Measurements from ENCODE around the gene CTDSPL. TPM values are rescaled to one million over a fixed set of nuclear protein-coding genes. Genes with fewer than 3 reads are reported as not detected.
A peak's percentile ranks its signal among the peaks of the same experiment; 100 is the strongest.

CTDSPL gene
- total RNA-seq, 4 donors from 2014 or later, result 39.8 to 105 (median 56.2) TPM

- H3K27me3 ChIP-seq, result no peaks in the 10 kb centered on the region
- WGBS, 2 donors (ENCODE audit: low coverage in 1 of 2), result 74 to 100% methylated on average over 2 of the region's 2 CpGs
- peaks cover 8 to 30% (median 9%) of the 10 kb centered on the region in 4 donors for H3K4me1 ChIP-seq
- no peak overlapping the region for H3K27ac ChIP-seq
- H3K9me3 ChIP-seq, result no peaks in the 10 kb centered on the region
- no peak for TF ChIP-seq CTCF (IDR thresholded peaks at IDR 0.05)
- TF ChIP-seq POLR2A (IDR thresholded peaks at IDR 0.05), result no peak
- no peak for TF ChIP-seq EP300 (IDR thresholded peaks at IDR 0.05; ENCODE audit: low read depth)
- no peak for TF ChIP-seq POLR2AphosphoS5 (IDR thresholded peaks at IDR 0.05)
- in situ Hi-C loops (cut with MboI; ENCODE audit: low pct_ligation_motif_present in 1 of 4, low pct_unique_long_range_greater_than_20kb in 1 of 4, low sequenced_read_pairs in 3 of 4) (no loop called here), intact Hi-C loops (cut with DNase I; ENCODE audit: low total_unique reads) (no loop called here)
- H3K36me3 ChIP-seq, result no peaks in the 10 kb centered on the region
- no peak overlapping the region for H3K4me3 ChIP-seq
- no peak for DNase-seq
These were observed 45.4 kb upstream of the CTDSPL start for GRCh38 chr3:37816271-37816670.

- no peak for DNase-seq
- Histone ChIP-seq H3K4me3 (no peak overlapping the region), H3K36me3 (no peaks in the 10 kb centered on the region), H3K27me3 (no peaks in the 10 kb centered on the region), H3K9me3 (no peaks in the 10 kb centered on the region), H3K27ac (peak overlapping the region; percentile 19 to 70 (median 30)), H3K4me1 (peaks cover 0 to 12% (median 0%) of the 10 kb centered on the region in 4 donors)
- TF ChIP-seq CTCF (IDR thresholded peaks at IDR 0.05), result no peak
- TF ChIP-seq POLR2AphosphoS5 (IDR thresholded peaks at IDR 0.05), result peak; percentile 84 to 96 (median 88)
- TF ChIP-seq EP300 (IDR thresholded peaks at IDR 0.05; ENCODE audit: low read depth), result peak; percentile 51
- in situ Hi-C loops (cut with MboI; ENCODE audit: low pct_ligation_motif_present in 1 of 4, low pct_unique_long_range_greater_than_20kb in 1 of 4, low sequenced_read_pairs in 3 of 4) (no loop called here), intact Hi-C loops (cut with DNase I; ENCODE audit: low total_unique reads) (no loop called here)
- 54 to 75% methylated on average over 3 of the region's 3 CpGs for WGBS, 2 donors (ENCODE audit: low coverage in 1 of 2)
These were observed 42.1 kb upstream of the CTDSPL start for GRCh38 chr3:37819591-37819990.

- 71% methylated on average over 3 of the region's 3 CpGs; no CpG with 5 or more reads in 1 of the 2 donors for WGBS, 2 donors (ENCODE audit: low coverage in 1 of 2)
- Histone ChIP-seq H3K27ac (peak overlapping the region in 3 of 4 donors; percentile 29 to 70 (median 30)), H3K27me3 (no peaks in the 10 kb centered on the region), H3K4me3 (no peak overlapping the region), H3K4me1 (peaks cover 0 to 12% (median 0%) of the 10 kb centered on the region in 4 donors), H3K36me3 (no peaks in the 10 kb centered on the region), H3K9me3 (no peaks in the 10 kb centered on the region)
- in situ Hi-C loops (cut with MboI; ENCODE audit: low pct_ligation_motif_present in 1 of 4, low pct_unique_long_range_greater_than_20kb in 1 of 4, low sequenced_read_pairs in 3 of 4), result no loop called here
- intact Hi-C loops (cut with DNase I; ENCODE audit: low total_unique reads), result no loop called here
- TF ChIP-seq CTCF (IDR thresholded peaks at IDR 0.05), result no peak
- no peak for TF ChIP-seq EP300 (IDR thresholded peaks at IDR 0.05; ENCODE audit: low read depth)
- no peak for TF ChIP-seq POLR2AphosphoS5 (IDR thresholded peaks at IDR 0.05)
- no peak for TF ChIP-seq POLR2A (IDR thresholded peaks at IDR 0.05)
- DNase-seq, result no peak
These were observed 41.4 kb upstream of the CTDSPL start for GRCh38 chr3:37820286-37820685.

- TF ChIP-seq CTCF (IDR thresholded peaks at IDR 0.05) (no peak), POLR2A (IDR thresholded peaks at IDR 0.05) (no peak), EP300 (IDR thresholded peaks at IDR 0.05; ENCODE audit: low read depth) (no peak), POLR2AphosphoS5 (IDR thresholded peaks at IDR 0.05) (no peak)
- peaks cover 0 to 12% (median 0%) of the 10 kb centered on the region in 4 donors for H3K4me1 ChIP-seq
- no peak for DNase-seq
- intact Hi-C loops (cut with DNase I; ENCODE audit: low total_unique reads), result no loop called here
- in situ Hi-C loops (cut with MboI; ENCODE audit: low pct_ligation_motif_present in 1 of 4, low pct_unique_long_range_greater_than_20kb in 1 of 4, low sequenced_read_pairs in 3 of 4), result no loop called here
- 64 to 79% methylated on average over 4 of the region's 4 CpGs for WGBS, 2 donors (ENCODE audit: low coverage in 1 of 2)
- H3K36me3 ChIP-seq, result no peaks in the 10 kb centered on the region
- no peaks in the 10 kb centered on the region for H3K9me3 ChIP-seq
- H3K27ac ChIP-seq, result no peak overlapping the region
- no peaks in the 10 kb centered on the region for H3K27me3 ChIP-seq
- no peak overlapping the region for H3K4me3 ChIP-seq
These were observed 38.5 kb upstream of the CTDSPL start for GRCh38 chr3:37823189-37823588.
